MM.1S (cell line): ENCODE measurements around the gene CHERP.

ENCODE experiments used
- CTCF ChIP-seq: fragments of 300-600 bp; sonication (generic); IDR thresholded peaks from 2 replicates; pipeline ENCODE4 v1.5.1; 2016; ENCODE audit warnings: antibody characterized with exemption, low read length, mixed read lengths
- EZH2 ChIP-seq: fragments of 300-600 bp; sonication (generic); optimal IDR thresholded peaks from 2 replicates; pipeline ENCODE3; 2017; ENCODE audit warnings: low read depth, mild to moderate bottlenecking, antibody characterized with exemption, low read length, mixed read lengths
- EZH2phosphoT487 ChIP-seq: fragments of 300-600 bp; sonication (generic); IDR thresholded peaks from 2 replicates; pipeline ENCODE4 v1.6.1; 2018; ENCODE audit warnings: antibody characterized with exemption, low read length

DNA sequence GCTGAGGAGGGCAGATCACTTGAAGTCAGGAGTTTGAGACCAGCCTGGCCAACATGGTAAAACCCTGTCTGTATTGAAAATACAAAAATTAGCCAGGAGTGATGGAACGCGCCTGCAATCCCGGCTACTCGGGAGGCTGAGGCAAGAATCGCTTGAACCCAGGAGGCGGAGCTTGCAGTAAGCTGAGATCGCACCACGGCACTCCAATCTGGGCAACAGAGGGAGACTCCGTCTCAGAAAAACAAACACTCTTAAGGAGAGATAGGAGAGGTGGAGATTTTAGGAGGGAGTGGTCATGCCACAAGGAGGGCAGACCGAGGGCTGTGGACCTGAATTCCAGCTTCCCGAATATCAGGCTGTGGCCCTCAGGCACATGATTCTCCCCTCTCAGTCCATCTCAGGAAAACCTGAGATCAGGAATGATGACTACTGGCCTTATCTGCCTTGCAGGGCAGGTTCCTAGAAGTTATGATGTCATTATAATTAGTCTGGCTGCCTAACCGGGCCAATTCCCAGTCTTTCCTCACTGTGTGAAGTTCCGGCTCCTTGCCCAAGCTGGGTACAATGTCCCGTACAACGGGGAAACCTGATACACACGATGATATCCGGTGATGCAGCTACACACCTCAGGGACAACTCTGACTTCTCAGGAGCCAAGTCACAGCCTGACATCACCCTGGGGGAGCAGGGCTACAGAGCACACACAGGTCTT, 27.5 kb upstream of the CHERP start:
- TF ChIP-seq CTCF (no peak), EZH2phosphoT487 (no peak), EZH2 (no peak)
